ENCODE results near the gene PSMG4.

DNA sequence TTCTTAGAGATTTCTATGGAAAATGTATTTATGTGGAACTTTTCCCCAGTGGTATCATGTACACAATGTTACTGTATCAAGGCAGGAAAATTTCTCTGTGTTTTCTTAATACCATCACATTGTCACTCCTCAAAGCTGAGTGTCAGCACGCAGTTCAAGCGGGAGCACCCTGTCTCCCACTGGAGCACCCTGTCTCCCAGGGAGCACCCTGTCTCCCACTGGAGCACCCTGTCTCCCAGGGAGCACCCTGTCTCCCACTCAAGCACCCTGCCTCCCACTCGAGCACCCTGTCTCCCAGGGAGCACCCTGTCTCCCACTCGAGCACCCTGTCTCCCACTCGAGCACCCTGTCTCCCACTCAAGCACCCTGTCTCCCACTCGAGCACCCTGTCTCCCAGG lies 51.3 kb downstream of the PSMG4 start:
- no peak for TF ChIP-seq CTCF (IDR thresholded peaks at IDR 0.05; ENCODE audit: control extremely low read depth in 1 of 3, insufficient read depth in 1 of 3, low read depth in 1 of 3, low read length in 3 of 3)
- TF ChIP-seq SAP30 (IDR thresholded peaks at IDR 0.05; ENCODE audit: insufficient read depth, insufficient replicate concordance, low read length), result no peak

Measured in H1 (cell line).